ENCODE data around the gene MGAT5. TPM values are rescaled to one million over a fixed set of nuclear protein-coding genes. Genes with fewer than 3 reads are reported as not detected.
"Not testable (repeated sequence)": the region's sequence is repeated elsewhere in the genome, so short reads cannot be mapped to it uniquely, and the experiment has no call there.

MGAT5 gene
- polyA plus RNA-seq, 4 donors, result 51.2 to 57.2 (median 53.7) TPM

GRCh38 chr2:134458950-134459349 lies 205.1 kb downstream of the MGAT5 start:
- no peak for DNase-seq (ENCODE audit: low read depth in 4 of 4, low spot score in 3 of 4)

GRCh38 chr2:134459706-134460406 lies 206.0 kb downstream of the MGAT5 start:
- DNase-seq (ENCODE audit: low read depth in 4 of 4, low spot score in 3 of 4), result no peak

GRCh38 chr2:134460583-134460998 lies 206.7 kb downstream of the MGAT5 start:
- peak in 1 of 4 donors; percentile 36 for DNase-seq (ENCODE audit: low read depth in 4 of 4, low spot score in 3 of 4)

- no peak for DNase-seq (ENCODE audit: low read depth in 4 of 4, low spot score in 3 of 4)
Measured at GRCh38 chr2:134461511-134461910, 207.6 kb downstream of the MGAT5 start.

- no peak for DNase-seq (ENCODE audit: low read depth in 4 of 4, low spot score in 3 of 4)
Measured at GRCh38 chr2:134462275-134462674, 208.4 kb downstream of the MGAT5 start.

- no peak for DNase-seq (ENCODE audit: low read depth in 4 of 4, low spot score in 3 of 4)
Measured at GRCh38 chr2:134462791-134463698, 209.2 kb downstream of the MGAT5 start.

DNA sequence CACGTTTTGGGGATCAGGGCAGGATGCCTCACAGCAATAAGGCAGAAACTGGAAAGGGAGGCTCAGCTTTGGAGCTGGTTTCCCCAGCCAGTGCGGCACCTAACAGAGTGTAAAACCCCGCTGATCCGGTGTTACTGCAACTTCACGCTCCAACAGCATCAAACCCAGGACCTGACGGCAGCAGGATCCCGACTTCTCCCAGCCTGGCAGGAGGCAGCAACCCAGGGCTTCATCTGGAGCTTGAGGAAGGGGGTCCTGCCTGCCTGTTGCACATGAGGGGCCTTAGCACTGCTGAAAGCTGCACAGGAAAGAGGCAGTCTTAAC lies 209.8 kb downstream of the MGAT5 start:
- no peak for DNase-seq (ENCODE audit: low read depth in 4 of 4, low spot score in 3 of 4)

DNA sequence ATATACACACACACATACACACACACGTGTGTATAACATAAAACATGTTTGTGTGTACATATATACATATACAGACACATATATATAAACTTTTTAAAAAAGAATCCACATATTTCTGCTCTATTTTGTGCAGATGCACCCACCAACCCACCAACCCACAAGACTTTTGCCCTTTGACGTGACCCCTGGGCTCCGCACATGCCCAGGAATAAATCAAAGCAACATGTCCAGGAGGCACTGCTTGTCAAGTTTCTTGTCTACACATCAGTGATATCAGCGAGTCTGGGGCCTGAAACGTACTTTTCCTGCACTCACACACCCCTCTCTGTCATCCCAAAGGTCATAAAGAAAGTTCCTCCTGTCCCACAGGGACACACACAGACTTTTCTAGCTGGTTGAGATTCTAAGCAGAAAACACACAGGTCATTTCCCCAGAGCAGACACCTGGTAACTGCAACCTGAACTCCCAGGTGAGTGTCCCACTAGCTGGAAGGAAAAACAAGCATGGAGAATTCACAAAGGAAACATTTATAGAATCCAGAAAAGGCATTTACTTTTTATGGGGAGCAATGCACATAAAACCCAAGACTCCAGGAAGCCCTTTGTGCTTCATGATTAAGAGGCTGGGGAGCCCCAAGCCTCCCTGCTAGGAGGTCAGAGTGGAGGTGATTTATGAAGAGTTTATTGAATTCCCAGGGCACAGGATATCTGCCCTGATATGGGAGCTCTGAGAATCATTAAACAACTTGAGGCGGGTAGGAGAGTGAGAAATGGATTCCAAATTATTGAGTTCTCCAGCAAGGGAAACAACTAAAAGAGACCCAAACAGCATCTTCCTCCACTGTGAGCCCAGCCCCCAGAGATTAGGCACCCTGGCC lies 211.6 kb downstream of the MGAT5 start:
- no peak for DNase-seq (ENCODE audit: low read depth in 4 of 4, low spot score in 3 of 4)

DNA sequence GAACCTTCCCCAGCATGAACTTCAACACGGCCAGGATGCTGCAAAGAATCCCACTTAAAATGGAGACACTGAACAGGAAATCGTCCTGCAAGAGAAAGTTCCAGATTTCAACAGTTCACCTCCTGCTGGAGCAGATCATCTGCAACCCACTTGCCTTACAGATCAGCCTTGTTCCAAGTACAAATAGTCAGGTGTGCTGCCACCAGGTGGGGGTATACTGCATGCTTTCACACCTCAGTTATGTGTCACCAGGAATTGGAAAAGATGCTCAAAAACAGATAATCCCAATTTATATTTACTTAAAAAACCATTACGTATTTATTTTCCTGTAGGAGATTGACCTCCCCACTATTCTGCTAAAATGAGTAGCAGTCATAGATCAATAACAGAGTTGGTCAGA lies 212.3 kb downstream of the MGAT5 start:
- DNase-seq (ENCODE audit: low read depth in 4 of 4, low spot score in 3 of 4), result no peak

DNA sequence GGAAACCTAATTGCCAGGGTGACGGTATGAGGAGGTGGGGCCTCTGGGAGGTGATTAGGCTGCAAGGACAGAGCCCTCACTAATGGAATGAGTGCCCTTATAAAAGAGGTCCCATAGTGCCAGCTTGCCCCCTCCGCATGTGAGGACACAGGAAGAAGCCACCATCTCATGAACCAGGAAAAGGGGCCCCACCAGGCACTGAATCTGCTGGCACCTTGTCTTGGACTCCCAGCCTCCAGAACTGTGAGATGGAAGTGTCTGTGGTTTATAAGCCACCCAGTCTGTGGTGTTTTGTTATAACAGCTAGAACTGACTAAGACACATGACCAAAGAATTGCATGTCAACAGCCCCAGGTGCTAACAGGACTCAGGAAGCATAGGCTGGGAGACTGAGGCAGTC lies 214.3 kb downstream of the MGAT5 start:
- no peak for DNase-seq (ENCODE audit: low read depth in 4 of 4, low spot score in 3 of 4)

DNA sequence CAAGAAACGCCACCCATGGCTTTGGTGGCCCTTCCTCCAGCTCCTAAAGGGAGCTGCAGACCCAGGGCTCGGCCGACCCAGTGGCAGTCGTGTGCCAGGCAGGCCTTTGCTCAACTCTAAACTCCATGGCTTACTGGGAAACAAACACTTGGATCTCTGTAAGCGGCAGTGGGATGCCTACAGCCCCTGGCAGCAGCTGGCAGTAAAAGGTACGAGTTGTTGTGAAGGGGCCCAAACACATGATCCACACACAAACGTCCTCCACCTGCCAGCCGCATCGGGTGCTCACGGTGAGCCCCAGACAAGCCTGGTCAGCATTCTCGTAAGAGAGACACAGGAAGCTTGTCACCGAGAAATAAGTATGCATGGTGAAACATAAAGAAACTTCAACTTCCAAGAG lies 214.9 kb downstream of the MGAT5 start:
- DNase-seq (ENCODE audit: low read depth in 4 of 4, low spot score in 3 of 4), result no peak

DNA sequence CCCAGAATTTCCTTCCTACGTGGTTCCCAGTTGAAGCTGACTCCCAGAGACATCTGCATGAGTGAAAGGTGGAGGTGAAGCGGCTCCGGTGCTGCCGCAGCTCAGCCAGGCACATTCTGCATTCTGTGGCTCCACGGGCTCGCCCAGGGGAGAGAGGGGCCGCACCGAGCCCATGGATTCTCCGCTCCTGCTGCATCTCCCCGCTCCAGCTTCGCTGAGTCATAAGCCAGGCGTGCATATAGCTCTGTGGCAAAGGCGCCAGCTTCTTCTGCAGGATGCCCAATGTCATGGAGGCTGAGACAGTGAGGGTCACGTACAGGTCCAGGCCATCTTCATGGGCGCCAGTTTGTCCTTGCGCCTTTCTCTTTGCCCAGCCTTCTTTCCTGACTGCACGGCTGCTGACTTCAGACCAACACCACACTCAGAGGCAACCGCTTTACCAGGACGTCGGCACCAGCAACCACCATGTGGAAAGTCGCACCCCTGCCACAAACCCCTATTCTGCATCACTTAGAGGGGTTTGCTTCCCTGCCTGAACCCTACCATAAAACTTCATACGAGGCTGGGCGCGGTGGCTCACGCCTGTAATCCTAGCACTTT lies 215.7 kb downstream of the MGAT5 start:
- no peak for DNase-seq (ENCODE audit: low read depth in 4 of 4, low spot score in 3 of 4)

GRCh38 chr2:134470561-134471168 lies 216.8 kb downstream of the MGAT5 start:
- no peak for DNase-seq (ENCODE audit: low read depth in 4 of 4, low spot score in 3 of 4)

GRCh38 chr2:134476982-134477381 lies 223.1 kb downstream of the MGAT5 start:
- not testable (repeated sequence) for DNase-seq (ENCODE audit: low read depth in 4 of 4, low spot score in 3 of 4)

- DNase-seq (ENCODE audit: low read depth in 4 of 4, low spot score in 3 of 4), result no peak
Measured at GRCh38 chr2:134479696-134480330, 225.9 kb downstream of the MGAT5 start.

- DNase-seq (ENCODE audit: low read depth in 4 of 4, low spot score in 3 of 4), result no peak
Measured at GRCh38 chr2:134482131-134482723, 228.4 kb downstream of the MGAT5 start.

GRCh38 chr2:134482766-134483340 lies 229.0 kb downstream of the MGAT5 start:
- no peak for DNase-seq (ENCODE audit: low read depth in 4 of 4, low spot score in 3 of 4)

- no peak for DNase-seq (ENCODE audit: low read depth in 4 of 4, low spot score in 3 of 4)
Measured at GRCh38 chr2:134489732-134490384, 236.0 kb downstream of the MGAT5 start.
